Osteocyte (in vitro differentiated cells): ENCODE data around the gene TTYH2. TPM values are rescaled to one million over a fixed set of nuclear protein-coding genes. Genes with fewer than 3 reads are reported as not detected.

Experiments
- DNase-seq: peaks from one replicate; pipeline ENCODE4 v3.0.0; 2021; ENCODE audit warnings: mixed read lengths; ENCODE audit not compliant: unreplicated experiment; ENCODE audit errors: extremely low spot score
- H3K27ac Mint-ChIP-seq: one replicate; pipeline ENCODE4 v1.8.0; 2021; ENCODE audit warnings: mild to moderate bottlenecking, mixed read lengths; ENCODE audit not compliant: unreplicated experiment
- H3K27me3 Mint-ChIP-seq: one replicate; pipeline ENCODE4 v1.8.0; 2021; ENCODE audit warnings: mixed read lengths; ENCODE audit not compliant: unreplicated experiment
- H3K36me3 Mint-ChIP-seq: one replicate; pipeline ENCODE4 v1.8.0; 2021; ENCODE audit warnings: mixed read lengths; ENCODE audit not compliant: unreplicated experiment
- H3K4me1 Mint-ChIP-seq: one replicate; pipeline ENCODE4 v1.8.0; 2021; ENCODE audit warnings: mixed read lengths; ENCODE audit not compliant: unreplicated experiment
- H3K4me3 Mint-ChIP-seq: one replicate; pipeline ENCODE4 v1.8.0; 2021; ENCODE audit warnings: mild to moderate bottlenecking, moderate library complexity, mixed read lengths; ENCODE audit not compliant: unreplicated experiment
- H3K9me3 Mint-ChIP-seq: one replicate; pipeline ENCODE4 v1.8.0; 2021; ENCODE audit warnings: mixed read lengths; ENCODE audit not compliant: unreplicated experiment
- CTCF ChIP-seq: fragments of 200-600 bp; sonication (generic); IDR thresholded peaks from 2 replicates; pipeline ENCODE4 v1.5.0; 2021; ENCODE audit warnings: antibody characterized with exemption, mild to moderate bottlenecking, moderate library complexity
- total RNA-seq: library from RNA; stranded (reverse); gene quantifications from 2 replicates; pipeline ENCODE4 v1.2.1, GENCODE V29; 2021

Gene TTYH2
- total RNA-seq, 1 donor from 2014 or later = 1.8 TPM

- H3K36me3 Mint-ChIP-seq = no peaks in the 10 kb centered on the region
- no peak overlapping the region for H3K4me3 Mint-ChIP-seq
- H3K9me3 Mint-ChIP-seq = no peaks in the 10 kb centered on the region
- H3K27me3 Mint-ChIP-seq = peaks cover 30% of the 10 kb centered on the region
- no peaks in the 10 kb centered on the region for H3K4me1 Mint-ChIP-seq
- no peak for DNase-seq
- no peak overlapping the region for H3K27ac Mint-ChIP-seq
- no peak for TF ChIP-seq CTCF
Measured at GRCh38 chr17:74180336-74180735, 33.0 kb upstream of the TTYH2 start.

GRCh38 chr17:74181341-74181740 lies 32.0 kb upstream of the TTYH2 start:
- Mint-ChIP-seq H3K27ac (no peak overlapping the region), H3K36me3 (no peaks in the 10 kb centered on the region), H3K27me3 (peaks cover 28% of the 10 kb centered on the region), H3K4me3 (no peak overlapping the region), H3K4me1 (no peaks in the 10 kb centered on the region), H3K9me3 (no peaks in the 10 kb centered on the region)
- no peak for TF ChIP-seq CTCF
- DNase-seq = no peak

- Mint-ChIP-seq H3K4me3 (no peak overlapping the region), H3K4me1 (no peaks in the 10 kb centered on the region), H3K36me3 (no peaks in the 10 kb centered on the region), H3K9me3 (no peaks in the 10 kb centered on the region), H3K27ac (no peak overlapping the region), H3K27me3 (peaks cover 28% of the 10 kb centered on the region)
- DNase-seq = no peak
- TF ChIP-seq CTCF = no peak
Measured at GRCh38 chr17:74182041-74182723, 31.2 kb upstream of the TTYH2 start.

- H3K36me3 Mint-ChIP-seq = no peaks in the 10 kb centered on the region
- H3K4me1 Mint-ChIP-seq = no peaks in the 10 kb centered on the region
Measured at GRCh38 chr17:74183411-74183810, 30.0 kb upstream of the TTYH2 start.

More at GRCh38 chr17:74183411-74183810, 30.0 kb upstream of the TTYH2 start:
- Mint-ChIP-seq H3K27me3 (peaks cover 26% of the 10 kb centered on the region), H3K9me3 (no peaks in the 10 kb centered on the region), H3K27ac (no peak overlapping the region), H3K4me3 (no peak overlapping the region)
- no peak for TF ChIP-seq CTCF
- DNase-seq = no peak
